NCI-H774 (cell line): Measurements from ENCODE around the gene KIF3A.

Experiments used
- DNase-seq: peaks from one replicate; lab custom pipeline; 2025; lab: John Stamatoyannopoulos, UW

Gene KIF3A

DNA sequence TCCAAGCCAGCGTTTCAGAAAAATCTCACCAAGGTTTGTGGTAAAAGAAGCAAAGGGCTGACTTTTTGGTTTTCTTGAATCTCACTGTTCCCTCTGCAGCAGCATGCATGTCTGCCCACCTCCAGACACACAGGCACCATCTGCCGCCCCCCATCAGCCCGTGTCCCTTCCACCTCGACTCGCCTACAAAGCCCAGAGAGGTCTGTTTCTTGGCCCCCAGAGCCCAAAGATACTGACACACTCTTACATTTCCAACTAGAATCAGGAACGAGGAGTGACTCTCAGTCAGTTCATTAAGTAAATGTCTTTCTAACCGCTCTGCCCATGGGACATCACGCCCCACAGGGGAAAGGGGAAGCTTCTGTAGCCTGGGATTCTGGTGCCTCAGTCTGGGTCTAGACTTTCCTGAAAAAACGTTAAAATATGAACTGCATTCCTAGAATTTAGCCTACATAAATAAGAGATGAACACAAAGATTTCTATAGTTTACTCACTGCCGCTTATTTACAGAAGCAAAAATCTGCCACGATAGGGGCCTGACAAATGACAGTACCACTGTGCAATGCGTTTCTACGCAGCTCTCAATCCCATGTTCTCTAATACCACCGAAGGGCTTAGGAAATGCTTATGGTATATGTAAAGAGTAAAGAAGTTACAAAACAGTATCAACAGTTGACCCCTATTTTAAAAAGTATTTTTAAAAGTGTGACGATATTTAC, 59.5 kb downstream of the KIF3A start:
- DNase-seq = no peak

DNA sequence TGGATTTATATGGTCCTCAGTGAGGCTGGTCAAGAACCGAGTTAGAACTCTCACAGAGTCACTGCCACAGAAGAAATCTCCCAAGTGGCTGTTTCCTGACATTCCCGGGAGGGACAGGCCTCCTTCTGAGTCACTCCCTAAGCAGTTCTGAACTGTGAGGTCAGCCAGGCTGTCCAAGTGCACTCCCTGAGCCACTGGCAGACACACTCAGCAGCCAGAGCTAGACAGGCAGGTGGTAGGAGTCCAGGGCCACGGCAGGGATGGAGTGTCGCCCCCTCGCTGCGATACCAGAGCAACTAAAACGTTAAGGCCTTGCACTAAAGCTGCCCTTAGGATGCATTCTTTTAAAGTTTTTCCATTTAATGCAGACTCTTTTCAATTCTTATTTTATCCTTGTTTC, 60.2 kb downstream of the KIF3A start:
- no peak for DNase-seq

DNA sequence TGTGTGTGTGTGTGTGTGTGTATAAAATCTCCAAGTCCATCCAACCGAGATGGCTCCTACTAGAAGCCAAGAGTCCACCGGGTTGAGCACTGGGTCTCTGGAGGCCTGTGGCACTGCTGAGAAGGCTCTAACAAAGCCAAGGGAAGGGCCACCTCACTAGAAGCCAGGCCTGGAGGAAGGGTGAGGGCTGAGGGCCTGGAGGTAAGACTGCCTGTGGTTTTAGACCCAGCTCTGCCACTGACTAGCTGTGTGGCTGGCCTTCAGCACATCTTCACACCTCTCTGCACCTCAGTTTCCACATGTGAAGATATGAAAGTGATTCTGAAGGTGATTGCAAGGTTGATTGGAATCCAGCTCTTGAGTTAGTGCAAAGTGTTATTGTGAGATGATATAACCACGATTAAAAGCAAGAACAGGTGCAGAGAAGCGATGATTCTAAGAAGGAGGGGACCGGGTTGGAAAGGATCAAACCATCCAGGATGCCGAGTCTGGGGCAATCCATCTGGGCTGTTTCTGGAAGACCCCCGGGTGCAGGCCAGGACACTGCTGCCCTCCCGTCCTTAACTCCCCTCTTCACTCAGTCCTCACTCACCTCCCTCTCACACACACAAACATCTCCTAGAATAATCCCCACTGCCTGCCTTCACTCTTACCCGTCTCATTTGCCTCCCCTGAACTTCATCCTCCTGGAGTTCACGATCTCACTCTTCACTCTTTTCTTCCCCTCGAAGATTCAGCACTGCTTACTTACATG, 61.2 kb downstream of the KIF3A start:
- DNase-seq = no peak

- no peak for DNase-seq
Measured at GRCh38 chr5:132674671-132675506, 62.5 kb downstream of the KIF3A start.

- no peak for DNase-seq
Measured at GRCh38 chr5:132673939-132674630, 63.3 kb downstream of the KIF3A start, which contains the start of gene IL4. Gene IL4 (plus strand): TSS chr5:132673989. CDS start chr5:132674051, 62 bp downstream.

- DNase-seq = no peak
Measured at GRCh38 chr5:132673488-132673887, 63.9 kb downstream of the KIF3A start.

DNA sequence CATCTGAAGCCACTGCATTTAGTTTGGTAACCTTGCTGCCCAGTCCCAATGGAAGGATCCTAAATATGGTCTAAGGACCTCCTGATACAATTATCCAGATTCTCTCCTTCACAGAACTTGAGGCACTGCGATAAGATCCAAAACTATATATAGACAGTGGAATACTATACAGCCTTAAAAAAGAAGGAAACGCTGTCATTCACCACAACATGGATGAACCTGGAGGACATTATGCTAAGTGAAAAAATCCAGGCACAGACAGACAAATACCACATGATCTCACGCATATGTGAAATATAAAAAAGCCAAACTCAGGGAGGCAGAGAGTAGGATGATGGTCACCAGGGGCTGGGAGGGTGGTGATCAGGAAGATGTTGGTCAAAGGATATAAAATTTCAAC, 66.3 kb downstream of the KIF3A start:
- no peak for DNase-seq

GRCh38 chr5:132669966-132670882, 67.1 kb downstream of the KIF3A start:
- no peak for DNase-seq

GRCh38 chr5:132669455-132669820, 67.9 kb downstream of the KIF3A start:
- no peak for DNase-seq

- no peak for DNase-seq
Measured at GRCh38 chr5:132668706-132669454, 68.5 kb downstream of the KIF3A start.

GRCh38 chr5:132667761-132668705, 69.3 kb downstream of the KIF3A start:
- DNase-seq = no peak

GRCh38 chr5:132667309-132667708, 70.0 kb downstream of the KIF3A start:
- DNase-seq = no peak

GRCh38 chr5:132666310-132667123, 70.8 kb downstream of the KIF3A start:
- DNase-seq = no peak

DNA sequence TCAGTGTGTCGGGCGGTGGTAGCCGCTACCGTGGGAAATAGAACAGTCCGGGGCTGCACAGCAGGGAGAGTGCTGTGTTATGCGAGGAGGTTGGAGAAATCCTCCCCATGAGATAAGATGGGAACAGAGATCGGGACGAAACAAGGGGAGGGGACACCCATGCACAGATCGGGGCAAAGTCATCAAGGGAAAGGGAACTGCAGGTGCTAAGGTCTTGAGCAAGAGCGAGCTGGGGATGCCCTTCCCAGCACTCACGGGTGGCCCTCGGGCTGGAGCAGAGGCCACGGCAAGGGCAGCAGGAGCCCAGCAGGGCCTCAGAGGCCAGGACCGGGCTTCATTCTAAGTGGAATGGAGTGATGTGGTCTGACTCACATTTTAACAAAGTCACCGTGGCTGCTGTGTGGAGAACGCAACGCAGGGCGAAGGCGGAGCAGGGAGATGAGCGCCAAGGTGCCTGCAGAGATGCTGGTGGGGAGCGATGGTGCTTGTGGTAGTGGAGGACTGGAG, 71.7 kb downstream of the KIF3A start:
- DNase-seq = no peak

- no peak for DNase-seq
Measured at GRCh38 chr5:132664696-132665209, 72.6 kb downstream of the KIF3A start.

DNA sequence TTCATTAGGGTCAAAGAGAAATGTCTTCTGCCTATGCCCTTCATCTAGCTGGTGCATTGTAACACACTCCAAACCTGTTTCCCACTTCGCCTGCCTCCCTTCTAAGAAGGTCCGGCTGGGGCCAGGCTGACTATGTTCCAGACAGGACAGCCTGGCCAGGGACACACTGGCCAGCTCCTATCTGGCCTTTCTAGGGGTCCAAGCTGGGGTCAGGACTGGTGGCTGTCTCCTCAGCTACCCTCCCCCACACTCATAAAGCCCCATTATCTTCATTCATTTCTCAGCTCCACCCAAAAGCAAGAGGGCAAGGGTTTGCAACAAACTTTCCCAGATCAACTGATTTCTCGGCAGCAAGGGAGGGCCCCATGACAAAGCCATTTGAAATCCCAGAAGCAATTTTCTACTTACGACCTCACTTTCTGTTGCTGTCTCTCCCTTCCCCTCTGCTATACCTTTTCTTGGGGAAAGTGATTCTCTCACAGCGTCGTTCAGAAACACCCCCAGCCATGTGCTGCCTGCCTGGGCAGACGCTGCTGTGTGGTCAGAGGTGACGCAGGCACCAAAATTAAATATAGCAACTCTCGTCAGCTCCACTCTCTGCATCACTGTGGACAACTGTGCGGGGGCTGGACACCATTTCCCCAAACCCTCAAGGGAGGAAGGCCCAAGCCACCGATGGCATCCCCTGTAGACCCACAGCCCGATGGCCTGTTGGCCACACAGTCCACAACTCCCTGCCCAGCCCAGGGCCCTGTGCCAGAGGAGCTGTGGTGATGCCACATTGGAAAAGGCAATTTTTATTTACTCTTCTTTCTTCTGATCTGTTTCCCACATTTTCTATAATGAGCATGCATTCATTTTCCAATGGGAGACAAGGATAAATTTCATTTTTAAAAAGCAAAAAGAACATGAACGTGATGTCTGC, 73.3 kb downstream of the KIF3A start:
- no peak for DNase-seq
